Sigmoid colon (tissue), 7 donors: ENCODE data around the gene U2AF2. TPM values are rescaled to one million over a fixed set of nuclear protein-coding genes. Genes with fewer than 3 reads are reported as not detected.

ENCODE experiments used
- DNase-seq: peaks from one replicate; pipeline ENCODE4 v3.0.0-alpha.2; 2019
- H3K27ac ChIP-seq, 4 donors: fragments of 200-600 bp; sonication (generic); one replicate each; pipeline ENCODE4 v1.5.1; 2016 to 2019; ENCODE audit warnings: mild to moderate bottlenecking in 1 of 4
- H3K27me3 ChIP-seq, 3 donors: fragments of 200-600 bp; sonication (generic); one replicate each; pipeline ENCODE4 v1.5.1; 2019; ENCODE audit warnings: mild to moderate bottlenecking in 1 of 3
- H3K36me3 ChIP-seq, 4 donors: fragments of 200-600 bp; sonication (generic); one replicate each; pipeline ENCODE4 v1.5.1; 2016 to 2019
- H3K4me1 ChIP-seq, 4 donors: fragments of 200-600 bp; sonication (generic); one replicate each; pipeline ENCODE4 v1.5.1; 2017 to 2019
- H3K4me3 ChIP-seq, 4 donors: fragments of 200-600 bp; sonication (generic); one replicate each; pipeline ENCODE4 v1.5.1; 2017 to 2019; ENCODE audit warnings: mild to moderate bottlenecking in 2 of 4, moderate library complexity in 1 of 4
- H3K9me3 ChIP-seq, 4 donors: fragments of 200-600 bp in 3 of 4; sonication (generic) in 3 of 4; one replicate each; pipeline versions ENCODE4 v1.5.1 to v1.6.1; 2013 to 2019
- EP300 ChIP-seq, 4 donors: sonication (generic); formaldehyde crosslinking; IDR thresholded peaks; one replicate each; pipeline ENCODE4 v1.6.1; 2017; ENCODE audit warnings: antibody characterized with exemption in 4 of 4
- POLR2A ChIP-seq, 2 donors: fragments of 450-650 bp; IDR thresholded peaks; one replicate each; pipeline ENCODE4 v1.6.1; 2016; ENCODE audit warnings: antibody characterized with exemption in 2 of 2, mild to moderate bottlenecking in 2 of 2, moderate library complexity in 2 of 2
- POLR2AphosphoS5 ChIP-seq, 4 donors: sonication (generic); formaldehyde crosslinking; IDR thresholded peaks; one replicate each; pipeline ENCODE4 v1.6.1; 2017; ENCODE audit warnings: antibody characterized with exemption in 4 of 4
- WGBS, 2 donors: extraction: QIAGEN DNeasy Blood & Tissue Kit; methylation state at CpG; one replicate each; pipeline ENCODE4 v1.1.7; 2013; 5-methylcytosine and 5-hydroxymethylcytosine counted together
- intact Hi-C: fragments of 100-400 bp; cut with DNase I; formaldehyde crosslinking; loops from one replicate; pipeline ENCODE4 v1.15.1; 2023
- polyA plus RNA-seq, 3 donors: library from polyadenylated mRNA; stranded (reverse); fragments of 200-250 nt; gene quantifications; one replicate each; pipeline ENCODE4 v1.2.3, GENCODE V29; 2013
- total RNA-seq, 4 donors: library from RNA; depleted of rRNA; stranded (reverse); fragments of >200 nt; gene quantifications; one replicate each; pipeline ENCODE4 v1.1.0, GENCODE V29; 2016
- TF ChIP-seq, protein P1 (sequence below), 4 experiments: fragments of 450-650 bp in 3 of 4; fragments of 200-600 bp in 1 of 4; IDR thresholded peaks; one replicate each; pipeline ENCODE4 v1.5.1; 2016 to 2019; ENCODE audit warnings: antibody characterized with exemption in 4 of 4, mild to moderate bottlenecking in 3 of 4, moderate library complexity in 2 of 4
- donor health status: healthy with polysubstance abuse.
- donor health status: Bipolar disorder and iron deficiency.
- donor health status: healthy.

Gene U2AF2
- total and polyA plus RNA-seq, 7 donors: 52.1 to 162 (median 79.7) TPM

DNA sequence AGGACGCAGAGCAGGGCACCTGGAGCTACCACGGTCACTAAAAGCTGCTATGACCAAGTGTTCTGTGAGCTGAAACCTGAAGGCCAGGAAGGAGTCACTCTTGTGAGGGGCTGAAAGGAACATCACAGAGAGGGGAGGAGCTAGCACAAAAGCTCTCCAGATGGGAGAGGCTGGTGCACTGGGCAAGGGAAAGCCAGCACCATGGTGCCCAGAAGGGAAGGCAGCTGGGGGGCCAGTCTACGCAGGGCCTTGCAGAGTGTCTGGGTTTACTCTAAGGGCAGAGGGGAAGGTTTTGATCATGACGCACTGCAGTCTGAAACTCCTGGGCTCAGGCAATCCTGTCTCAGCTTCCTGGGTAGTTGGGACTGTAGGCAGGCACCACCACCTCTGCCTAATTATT lies 18.1 kb upstream of the U2AF2 start:
- Histone ChIP-seq H3K4me1 (peaks cover 0 to 70% (median 62%) of the 10 kb centered on the region in 4 donors), H3K9me3 (no peaks in the 10 kb centered on the region), H3K4me3 (peak overlapping the region in 1 of 4 donors; percentile 84), H3K27ac (peak overlapping the region in 3 of 4 donors; percentile 88 to 98 (median 97)), H3K36me3 (peaks cover 0 to 7% (median 0%) of the 10 kb centered on the region in 4 donors), H3K27me3 (no peaks in the 10 kb centered on the region)
- TF ChIP-seq POLR2AphosphoS5 (IDR thresholded peaks at IDR 0.05) (no peak), EP300 (IDR thresholded peaks at IDR 0.05) (no peak), POLR2A (IDR thresholded peaks at IDR 0.05) (no peak)
- TF ChIP-seq, protein P1, sequence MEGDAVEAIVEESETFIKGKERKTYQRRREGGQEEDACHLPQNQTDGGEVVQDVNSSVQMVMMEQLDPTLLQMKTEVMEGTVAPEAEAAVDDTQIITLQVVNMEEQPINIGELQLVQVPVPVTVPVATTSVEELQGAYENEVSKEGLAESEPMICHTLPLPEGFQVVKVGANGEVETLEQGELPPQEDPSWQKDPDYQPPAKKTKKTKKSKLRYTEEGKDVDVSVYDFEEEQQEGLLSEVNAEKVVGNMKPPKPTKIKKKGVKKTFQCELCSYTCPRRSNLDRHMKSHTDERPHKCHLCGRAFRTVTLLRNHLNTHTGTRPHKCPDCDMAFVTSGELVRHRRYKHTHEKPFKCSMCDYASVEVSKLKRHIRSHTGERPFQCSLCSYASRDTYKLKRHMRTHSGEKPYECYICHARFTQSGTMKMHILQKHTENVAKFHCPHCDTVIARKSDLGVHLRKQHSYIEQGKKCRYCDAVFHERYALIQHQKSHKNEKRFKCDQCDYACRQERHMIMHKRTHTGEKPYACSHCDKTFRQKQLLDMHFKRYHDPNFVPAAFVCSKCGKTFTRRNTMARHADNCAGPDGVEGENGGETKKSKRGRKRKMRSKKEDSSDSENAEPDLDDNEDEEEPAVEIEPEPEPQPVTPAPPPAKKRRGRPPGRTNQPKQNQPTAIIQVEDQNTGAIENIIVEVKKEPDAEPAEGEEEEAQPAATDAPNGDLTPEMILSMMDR (IDR thresholded peaks at IDR 0.05): no peak
- intact Hi-C loops: no loop called here
- DNase-seq: no peak
- WGBS, 2 donors: 91 to 92% methylated on average over 4 of the region's 4 CpGs

DNA sequence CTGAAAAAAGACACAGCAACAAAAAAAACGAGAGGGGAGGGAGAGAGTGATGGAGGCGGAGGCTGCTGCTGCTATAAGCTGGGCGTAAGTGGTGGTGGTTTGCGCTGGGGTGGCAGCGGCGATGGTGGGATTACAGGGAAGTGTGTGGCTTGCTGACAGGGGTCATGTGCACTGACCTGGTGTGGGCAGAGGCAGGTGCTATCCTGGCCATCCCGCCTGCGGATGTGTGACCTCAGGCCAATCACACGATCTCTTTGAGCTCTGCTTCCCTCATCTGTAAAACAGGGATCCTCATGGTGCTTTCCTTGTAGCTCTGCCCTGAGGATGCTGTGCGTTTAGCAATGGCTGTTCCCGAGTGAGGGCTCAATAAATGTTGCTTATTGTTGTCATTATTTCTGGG lies 17.3 kb upstream of the U2AF2 start:
- Histone ChIP-seq H3K4me1 (peaks cover 0 to 77% (median 68%) of the 10 kb centered on the region in 4 donors), H3K36me3 (peaks cover 0 to 7% (median 0%) of the 10 kb centered on the region in 4 donors), H3K27ac (no peak overlapping the region), H3K9me3 (no peaks in the 10 kb centered on the region), H3K4me3 (no peak overlapping the region), H3K27me3 (no peaks in the 10 kb centered on the region)
- 74 to 86% methylated on average over 11 of the region's 11 CpGs for WGBS, 2 donors
- intact Hi-C loops: no loop called here
- no peak for DNase-seq
- TF ChIP-seq POLR2AphosphoS5 (IDR thresholded peaks at IDR 0.05) (no peak), POLR2A (IDR thresholded peaks at IDR 0.05) (no peak), EP300 (IDR thresholded peaks at IDR 0.05) (no peak)
- TF ChIP-seq, protein P1 (IDR thresholded peaks at IDR 0.05): no peak

DNA sequence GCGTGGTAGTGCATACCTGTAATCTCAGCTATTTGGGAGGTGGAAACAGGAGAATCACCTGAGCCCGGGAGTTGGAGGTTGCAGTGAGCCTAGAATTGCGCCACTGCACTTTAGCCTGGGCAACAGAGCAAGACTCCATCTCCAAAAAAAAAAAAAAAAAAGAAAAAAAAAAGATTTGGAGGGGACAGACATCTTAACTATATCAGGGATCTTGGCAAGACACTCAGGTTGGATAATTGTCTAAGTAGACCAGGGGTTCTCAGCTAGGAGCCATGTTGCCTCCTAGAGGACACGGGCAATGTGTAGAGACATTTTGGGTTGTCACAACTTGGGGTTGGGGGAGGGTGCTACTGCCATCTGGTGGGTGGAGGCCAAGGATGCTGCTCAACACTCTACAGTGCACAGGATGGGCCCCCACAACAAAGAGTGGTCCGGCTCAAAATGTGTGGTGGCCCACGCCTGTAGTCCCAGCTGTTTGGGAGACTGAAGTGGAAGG lies 15.9 kb upstream of the U2AF2 start:
- Histone ChIP-seq H3K27me3 (no peaks in the 10 kb centered on the region), H3K4me3 (no peak overlapping the region), H3K4me1 (peaks cover 0 to 81% (median 74%) of the 10 kb centered on the region in 4 donors), H3K36me3 (peaks cover 0 to 7% (median 0%) of the 10 kb centered on the region in 4 donors), H3K27ac (peak overlapping the region in 2 of 4 donors; percentile 84 to 98), H3K9me3 (no peaks in the 10 kb centered on the region)
- intact Hi-C loops: no loop called here
- no peak for DNase-seq
- WGBS, 2 donors: 85 to 89% methylated on average over 6 of the region's 6 CpGs
- TF ChIP-seq, protein P1 (IDR thresholded peaks at IDR 0.05): peak in 1 of 4 experiments; percentile 33
- TF ChIP-seq POLR2A (IDR thresholded peaks at IDR 0.05): no peak

DNA sequence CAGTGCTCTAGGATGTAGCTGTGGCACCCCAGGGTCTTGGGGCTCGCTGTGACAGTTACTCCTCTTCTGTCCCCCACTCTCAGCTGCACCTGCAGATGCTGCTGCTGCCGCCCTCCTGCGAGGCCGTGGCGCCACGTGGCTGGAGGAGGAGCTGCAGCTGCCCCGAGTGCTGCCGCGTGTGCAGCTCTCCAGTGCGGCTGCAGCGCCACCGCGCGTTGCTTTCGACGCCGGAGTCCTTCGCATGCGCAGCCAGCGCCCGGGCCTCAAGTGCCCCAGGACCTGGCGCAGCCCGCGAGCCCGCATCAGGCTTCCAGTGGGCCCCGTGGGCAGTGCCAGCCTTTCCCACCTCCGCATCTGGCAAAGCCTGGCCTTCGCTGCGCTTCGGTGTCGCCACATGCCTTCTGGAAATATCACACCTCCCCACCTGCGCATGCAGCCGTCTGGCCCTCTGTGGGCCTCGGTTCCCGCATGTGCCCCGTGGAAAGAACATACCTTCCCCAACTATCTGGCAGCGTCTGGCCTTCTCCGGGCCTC lies 14.7 kb upstream of the U2AF2 start:
- peak overlapping the region; percentile 84 to 98 (median 97) for H3K27ac ChIP-seq
- intact Hi-C loops: no loop called here
- TF ChIP-seq, protein P1 (IDR thresholded peaks at IDR 0.05): peak; percentile 24 to 43 (median 34)
- TF ChIP-seq POLR2AphosphoS5 (IDR thresholded peaks at IDR 0.05): peak in 2 of 4 donors; percentile 8 to 37
- no peak for TF ChIP-seq POLR2A (IDR thresholded peaks at IDR 0.05)
- TF ChIP-seq EP300 (IDR thresholded peaks at IDR 0.05): no peak
- DNase-seq: peak; percentile 83
- no peaks in the 10 kb centered on the region for H3K27me3 ChIP-seq
- WGBS, 2 donors: 27 to 45% methylated on average over 38 of the region's 38 CpGs
- H3K4me1 ChIP-seq: peaks cover 0 to 86% (median 80%) of the 10 kb centered on the region in 4 donors
- no peaks in the 10 kb centered on the region for H3K9me3 ChIP-seq
- H3K4me3 ChIP-seq: peak overlapping the region; percentile 78 to 99 (median 85)
- H3K36me3 ChIP-seq: peaks cover 0 to 12% (median under 1%) of the 10 kb centered on the region in 4 donors
